HG02943 (cell line): ENCODE data around the gene SUPT20H.

Source experiments
- ATAC-seq: cut with Tn5 transposase; IDR thresholded peaks from one replicate; pipeline ENCODE4 v1.9.1; 2021; ENCODE audit warnings: mild to moderate bottlenecking, low read depth, moderate library complexity; ENCODE audit not compliant: unreplicated experiment

SUPT20H gene

GRCh38 chr13:37009692-37010091, 49.8 kb downstream of the SUPT20H start:
- no peak for ATAC-seq

- ATAC-seq, result no peak
These were observed 57.6 kb downstream of the SUPT20H start for GRCh38 chr13:37001921-37002250.

- peak; percentile 53 for ATAC-seq
These were observed 60.3 kb downstream of the SUPT20H start, which contains the start of gene ALG5 for GRCh38 chr13:36999054-36999714. TSS of gene ALG5 (minus strand) at chr13:36999340. CDS start at chr13:36999300, 40 bp downstream.

- ATAC-seq, result no peak
These were observed 60.9 kb downstream of the SUPT20H start for GRCh38 chr13:36998624-36999041.

- ATAC-seq, result no peak
These were observed 61.6 kb downstream of the SUPT20H start for GRCh38 chr13:36997716-36998427.

- no peak for ATAC-seq
These were observed 67.1 kb downstream of the SUPT20H start for GRCh38 chr13:36992362-36992761.

GRCh38 chr13:36986462-36987240, 72.8 kb downstream of the SUPT20H start:
- no peak for ATAC-seq

- ATAC-seq, result no peak
These were observed 78.2 kb downstream of the SUPT20H start for GRCh38 chr13:36981156-36981743.

- no peak for ATAC-seq
These were observed 80.0 kb downstream of the SUPT20H start for GRCh38 chr13:36979361-36980050.

- ATAC-seq, result no peak
These were observed 84.3 kb downstream of the SUPT20H start for GRCh38 chr13:36975172-36975571.

GRCh38 chr13:36973621-36974295, 85.7 kb downstream of the SUPT20H start:
- ATAC-seq, result peak; percentile 64

- ATAC-seq, result no peak
These were observed 86.5 kb downstream of the SUPT20H start for GRCh38 chr13:36973009-36973408.

GRCh38 chr13:36966404-36966803, 93.1 kb downstream of the SUPT20H start:
- ATAC-seq, result no peak

- ATAC-seq, result no peak
These were observed 93.7 kb downstream of the SUPT20H start for GRCh38 chr13:36965767-36966166.

GRCh38 chr13:36959456-36960116, 99.9 kb downstream of the SUPT20H start:
- no peak for ATAC-seq
